HG03520 (cell line): ENCODE measurements around the gene SHISA5.

Experiments
- ATAC-seq: cut with Tn5 transposase; IDR thresholded peaks from one replicate; pipeline ENCODE4 v1.9.1; 2021; ENCODE audit warnings: mild to moderate bottlenecking, moderate library complexity; ENCODE audit not compliant: unreplicated experiment

The SHISA5 gene

DNA sequence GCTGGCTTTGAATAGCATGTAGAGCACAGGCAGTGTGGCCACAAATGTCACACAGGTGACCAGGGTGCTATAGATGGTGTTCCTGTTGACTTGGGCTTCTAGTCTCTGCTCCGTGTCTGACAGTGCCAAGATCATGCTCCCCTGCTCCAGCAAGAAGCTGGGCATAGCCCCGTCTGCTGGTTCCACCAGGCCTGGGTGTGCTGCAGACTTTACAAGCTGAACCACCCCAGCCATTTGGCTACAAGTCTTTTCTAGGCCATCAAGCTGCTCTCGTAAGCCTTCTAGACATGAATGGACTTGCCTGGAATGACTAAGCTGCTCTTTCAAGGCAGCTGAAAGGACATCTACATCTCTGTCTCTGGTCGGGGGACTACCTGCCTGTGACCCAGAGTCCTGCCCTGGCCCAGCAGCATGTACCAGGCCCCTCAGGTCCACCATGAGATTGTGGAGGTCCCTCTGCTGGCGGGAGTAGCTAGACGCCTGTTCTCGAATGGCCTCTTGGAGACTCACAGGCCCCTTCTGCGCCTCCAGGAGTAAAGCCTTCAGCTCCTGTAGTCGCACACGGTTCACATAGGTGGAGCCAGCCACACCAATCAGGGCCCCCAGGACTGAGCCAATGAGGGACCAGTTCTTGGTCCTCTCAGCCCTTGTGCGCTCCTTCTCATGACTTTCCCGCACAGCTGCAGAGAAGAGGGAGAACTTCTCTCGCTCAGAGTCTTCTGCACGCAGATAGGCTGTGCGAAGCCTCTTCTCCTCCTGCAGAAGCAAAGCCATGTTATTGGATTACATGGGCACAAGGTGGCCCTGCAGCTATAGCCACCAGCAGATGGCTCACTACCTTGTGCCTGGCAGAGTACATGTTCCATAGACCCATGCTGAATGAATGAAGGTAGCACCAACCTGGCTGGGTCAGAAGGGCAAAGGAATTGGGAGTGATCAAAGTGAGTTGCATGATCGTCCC lies 71.3 kb downstream of the SHISA5 start:
- ATAC-seq: no peak

DNA sequence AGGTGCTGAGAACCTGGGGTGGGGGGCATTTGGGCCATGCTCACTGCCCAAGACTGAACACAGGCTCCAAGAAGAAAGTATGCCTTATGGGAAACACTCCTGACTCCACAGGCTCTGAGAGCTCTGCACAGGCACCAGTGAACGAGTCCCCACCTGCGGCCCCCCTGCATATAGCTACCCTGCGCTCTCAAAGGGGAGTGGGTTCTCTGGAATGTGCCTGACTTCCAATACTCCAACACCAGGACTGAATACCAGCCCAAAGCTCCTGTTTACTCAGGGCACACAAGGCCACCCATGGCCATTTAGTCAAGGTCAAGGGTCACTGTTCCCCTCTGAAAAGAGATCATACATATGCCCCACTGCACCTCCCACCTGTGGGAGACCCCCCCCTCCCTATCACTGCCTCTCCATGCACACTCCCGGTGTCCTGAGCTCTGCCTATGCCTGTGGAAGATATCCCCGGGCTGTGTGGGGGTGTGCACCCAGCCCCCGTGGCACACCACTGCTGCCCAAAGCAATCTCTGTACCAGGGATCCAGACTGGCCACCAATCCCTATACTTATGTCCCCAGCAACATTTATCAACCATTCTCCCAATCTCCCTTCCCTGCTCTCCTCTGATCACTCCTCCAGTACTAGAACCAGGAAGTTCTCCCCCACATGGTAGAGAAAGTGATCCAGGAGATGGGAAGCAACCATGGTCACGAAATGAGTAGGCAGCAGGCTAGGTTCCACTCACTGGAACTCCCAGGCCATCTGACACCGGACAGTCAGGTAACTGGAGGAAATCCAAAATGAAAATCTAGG lies 72.5 kb downstream of the SHISA5 start:
- ATAC-seq: no peak

DNA sequence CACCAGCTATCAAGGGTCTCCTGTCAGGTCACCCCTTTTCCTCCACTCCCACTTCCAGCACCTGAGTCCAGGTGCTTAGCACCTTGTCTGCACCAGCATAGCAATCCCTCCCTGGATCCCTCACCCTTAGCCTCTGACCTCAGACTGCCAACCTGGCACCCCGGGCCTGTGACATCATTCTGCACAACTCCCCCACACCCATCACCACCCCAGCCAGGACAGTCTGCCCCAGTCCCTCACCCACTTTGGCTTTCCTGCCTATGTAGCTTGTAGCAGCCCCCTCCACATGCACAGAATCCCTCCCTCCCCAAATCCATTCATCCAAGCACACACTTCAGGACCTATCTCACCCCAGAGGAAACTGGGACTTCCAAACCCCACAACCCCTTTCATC lies 73.3 kb downstream of the SHISA5 start:
- no peak for ATAC-seq

DNA sequence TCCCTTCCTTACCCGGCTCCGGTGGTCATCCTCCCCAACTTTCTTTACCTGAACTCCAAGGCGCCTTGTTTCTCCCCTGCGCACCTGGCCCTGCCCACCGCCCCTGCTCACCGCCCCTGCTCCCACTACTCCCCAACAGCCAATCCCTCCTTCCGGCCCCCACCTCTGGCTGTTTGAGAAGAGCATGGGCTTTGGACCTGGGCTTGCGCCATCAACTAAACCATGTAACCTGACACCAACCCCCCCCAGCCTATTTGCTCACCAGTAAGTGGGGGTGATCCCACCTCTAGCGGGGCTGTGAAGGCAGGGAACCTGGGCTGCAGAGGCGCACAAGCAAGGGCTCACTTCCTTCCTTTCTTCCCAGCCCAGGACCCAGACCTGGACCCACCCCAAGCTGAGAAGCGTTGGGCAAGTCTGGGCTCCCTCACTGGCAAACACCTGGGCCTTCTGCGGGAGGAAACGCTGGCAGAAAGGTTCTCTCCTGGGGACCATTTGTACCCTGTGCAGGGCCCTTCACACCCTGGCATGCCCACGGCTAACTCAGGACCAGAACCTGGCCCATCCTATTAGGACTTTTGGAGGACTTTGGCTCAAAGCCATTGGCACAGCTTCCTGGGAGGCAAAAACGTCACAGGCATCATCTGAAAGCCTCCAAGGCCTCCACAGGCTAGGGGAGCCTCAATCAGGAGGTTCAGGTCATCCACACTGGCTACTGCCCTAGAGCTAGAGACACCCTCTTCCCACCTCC lies 73.8 kb downstream of the SHISA5 start, which contains the start of gene PLXNB1:
PLXNB1 (minus strand) TSS at position 127 of the 748 bp plus-strand sequence. CDS start 5,475 bp downstream, outside the sequence.
- no peak for ATAC-seq

DNA sequence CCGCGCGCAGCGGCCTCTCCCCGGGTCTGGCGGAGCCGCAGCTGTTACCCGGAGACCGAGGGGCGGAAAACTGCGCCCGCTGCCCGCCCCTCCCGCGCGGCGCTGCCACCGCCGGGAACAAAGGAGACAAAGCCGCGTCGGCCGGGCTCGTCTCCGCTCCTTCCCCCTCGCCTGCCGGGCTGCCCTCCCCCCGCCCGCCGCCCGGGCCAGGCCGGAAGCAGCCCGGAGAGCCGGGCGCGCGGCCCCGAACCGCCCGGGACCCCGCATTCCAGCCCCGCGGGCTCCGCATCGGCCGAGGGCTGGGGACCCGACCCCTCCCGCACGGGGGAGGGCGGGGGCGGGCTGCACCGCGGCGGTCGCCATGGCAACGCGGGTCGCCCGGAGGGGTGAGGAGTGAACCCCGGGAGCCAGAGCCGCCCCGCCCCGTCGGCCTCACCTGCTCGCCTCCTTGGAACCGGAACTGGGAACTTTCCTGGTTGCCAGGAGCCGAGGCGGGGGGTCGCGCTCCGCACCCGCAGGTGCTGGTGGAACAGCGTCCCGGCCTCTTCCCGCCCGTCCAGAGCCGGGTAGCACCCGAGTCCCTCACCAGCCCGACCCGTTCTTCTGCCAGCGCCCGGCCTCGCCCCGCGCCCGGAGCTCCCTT lies 74.5 kb downstream of the SHISA5 start:
- no peak for ATAC-seq

DNA sequence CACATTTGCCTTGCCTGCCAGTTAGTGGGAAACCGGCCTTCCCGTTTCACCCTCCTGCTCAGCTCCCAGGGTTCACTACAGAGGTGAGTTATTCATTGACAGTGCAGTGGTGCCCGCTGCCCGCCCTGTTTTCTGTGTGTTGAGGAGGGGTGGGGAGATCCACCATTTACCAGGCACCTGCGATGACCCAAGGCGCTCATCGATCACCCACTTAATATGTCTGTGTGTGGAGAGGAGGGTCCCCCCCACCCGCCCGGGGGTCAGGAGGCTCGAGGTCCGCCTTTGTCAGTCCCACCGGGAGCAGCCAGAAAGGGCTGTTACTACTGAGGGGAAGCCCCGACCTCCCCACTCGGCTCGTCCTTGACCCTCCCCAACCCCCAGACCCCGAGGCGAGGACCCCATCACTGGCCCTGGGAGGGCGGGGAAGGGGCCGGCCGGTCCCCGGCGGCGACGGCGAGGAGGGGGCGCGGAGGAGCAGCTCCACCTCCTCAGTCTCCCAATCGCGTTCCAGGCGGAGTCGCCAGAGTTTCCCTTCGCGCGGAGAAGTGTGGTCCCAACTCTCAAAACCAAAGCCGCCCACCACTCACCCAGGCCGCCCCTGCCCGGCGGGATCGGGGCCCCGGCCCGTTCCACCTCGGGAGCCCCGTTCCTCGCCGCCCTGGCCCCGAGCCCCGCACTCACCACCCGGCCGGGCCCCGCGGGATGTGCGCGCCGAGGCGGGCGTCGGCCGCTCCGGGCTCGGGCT lies 75.2 kb downstream of the SHISA5 start:
- no peak for ATAC-seq

DNA sequence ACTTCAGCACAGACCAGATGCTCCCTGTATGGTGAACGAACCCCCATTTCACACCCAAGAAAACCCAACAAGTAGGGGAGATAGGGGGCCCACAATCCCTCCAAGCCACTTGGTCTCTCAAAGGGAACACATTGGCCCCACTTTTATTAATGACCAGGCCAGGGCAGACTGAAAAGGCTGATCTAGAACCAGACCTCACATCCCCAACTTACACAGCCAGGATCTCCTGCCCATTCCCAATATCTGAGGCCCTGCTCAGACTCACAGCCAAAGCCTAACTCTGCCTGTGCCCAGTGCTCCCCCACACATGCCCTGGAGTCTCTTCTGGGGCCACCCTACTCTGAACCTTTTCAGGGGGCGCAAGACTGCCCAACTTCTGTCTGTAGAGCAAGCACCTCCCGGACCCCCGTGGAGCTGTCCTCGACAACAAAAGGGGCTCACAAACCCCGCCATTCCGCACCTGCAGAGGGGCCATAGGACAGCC lies 75.8 kb downstream of the SHISA5 start:
- no peak for ATAC-seq

DNA sequence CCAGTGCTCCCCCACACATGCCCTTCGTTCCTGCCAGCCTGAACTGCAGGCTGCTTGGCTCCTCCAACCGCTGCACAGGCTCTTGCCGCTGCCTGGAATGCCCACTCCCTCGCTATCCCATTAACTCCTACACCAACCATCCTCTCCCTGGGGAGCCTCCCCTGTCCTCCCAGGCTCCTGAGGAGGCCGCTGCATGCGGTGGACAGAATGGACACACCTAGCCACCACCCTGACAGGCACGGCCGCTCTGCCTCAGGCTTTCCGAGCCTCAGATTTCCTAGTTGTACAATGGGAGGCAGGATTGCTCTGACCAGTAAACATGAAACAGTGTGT lies 76.4 kb downstream of the SHISA5 start:
- ATAC-seq: no peak

DNA sequence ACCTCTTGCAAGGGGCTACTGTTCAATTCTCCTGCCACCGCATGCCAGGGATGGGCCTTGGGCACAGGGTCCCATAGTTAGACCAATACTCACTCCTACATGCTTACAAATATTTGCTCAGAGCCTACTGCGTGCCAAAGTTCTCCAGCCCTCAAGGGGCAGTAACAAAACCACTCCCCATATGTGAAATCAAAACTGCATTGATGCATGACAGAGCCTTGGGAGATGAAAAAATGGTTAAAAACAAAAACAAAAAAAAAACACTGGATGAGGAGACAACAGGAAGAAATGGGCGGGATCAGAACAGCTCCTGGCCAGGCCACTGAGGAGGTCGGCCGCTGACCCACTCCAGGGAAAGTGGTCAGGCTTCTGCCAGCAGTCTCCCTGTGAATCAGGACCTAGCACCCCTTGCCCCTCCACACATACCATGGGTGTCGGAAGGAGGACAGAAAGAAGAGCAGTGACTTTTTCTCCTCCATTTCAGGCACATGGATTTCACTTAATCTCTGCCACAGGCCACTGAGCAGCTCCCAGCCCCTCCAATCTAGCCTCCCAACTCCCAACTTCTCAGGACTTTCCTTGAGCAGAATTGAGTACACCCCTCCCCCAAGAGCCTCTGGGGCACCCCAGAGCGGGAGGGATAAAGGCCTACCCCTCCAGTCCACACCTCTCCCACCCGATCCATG lies 76.9 kb downstream of the SHISA5 start:
- no peak for ATAC-seq

DNA sequence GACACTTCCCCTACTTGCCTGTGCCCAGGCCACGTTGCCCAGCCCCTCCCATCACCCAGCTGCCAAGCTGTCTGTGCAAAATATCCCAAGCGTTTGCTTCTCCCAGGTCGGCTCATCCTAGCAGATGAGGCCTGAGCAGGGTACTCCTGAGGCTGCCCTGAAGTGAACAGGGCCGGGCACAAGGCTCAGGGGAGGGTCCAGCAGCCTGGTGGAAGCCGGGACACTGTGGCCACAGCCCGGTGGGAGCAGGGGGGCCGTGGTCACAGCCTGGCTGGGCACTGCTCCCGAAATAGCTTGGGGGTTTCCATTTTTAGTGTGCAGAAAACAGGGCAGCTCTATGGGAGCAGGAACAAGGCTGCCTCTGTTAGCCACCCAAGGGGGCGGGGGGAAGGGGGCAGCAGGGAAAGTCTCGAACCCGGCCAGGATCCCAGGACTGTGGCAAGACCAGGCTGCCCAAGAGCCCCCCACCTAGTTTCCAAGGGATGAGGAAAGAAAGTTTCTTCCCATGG lies 77.5 kb downstream of the SHISA5 start:
- ATAC-seq: no peak

DNA sequence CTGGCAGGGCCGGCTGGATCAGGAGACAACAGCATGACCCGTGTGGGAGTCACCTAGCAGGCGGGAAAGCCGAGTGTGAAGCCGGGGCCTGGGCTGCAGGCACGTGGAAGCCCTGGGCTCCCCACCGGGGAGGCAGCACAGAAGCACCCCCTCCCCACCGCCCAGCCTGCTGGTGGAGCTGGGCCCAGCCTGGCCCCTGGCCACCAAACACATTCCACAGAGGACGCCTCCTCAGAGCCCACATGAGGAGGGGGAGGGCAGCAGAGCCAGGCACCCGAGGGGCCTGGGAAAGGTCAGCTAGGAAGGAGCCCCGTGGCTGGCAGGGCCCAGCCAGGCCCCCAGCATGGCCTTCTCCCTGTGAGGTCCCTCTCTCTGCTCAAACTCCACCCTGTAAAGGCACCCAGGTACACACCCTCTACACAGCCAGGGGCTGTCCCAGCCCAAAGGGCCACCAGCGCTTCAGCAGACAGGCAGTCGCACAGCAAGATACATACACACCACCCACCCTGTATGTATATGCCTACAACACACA lies 78.6 kb downstream of the SHISA5 start:
- ATAC-seq: no peak

DNA sequence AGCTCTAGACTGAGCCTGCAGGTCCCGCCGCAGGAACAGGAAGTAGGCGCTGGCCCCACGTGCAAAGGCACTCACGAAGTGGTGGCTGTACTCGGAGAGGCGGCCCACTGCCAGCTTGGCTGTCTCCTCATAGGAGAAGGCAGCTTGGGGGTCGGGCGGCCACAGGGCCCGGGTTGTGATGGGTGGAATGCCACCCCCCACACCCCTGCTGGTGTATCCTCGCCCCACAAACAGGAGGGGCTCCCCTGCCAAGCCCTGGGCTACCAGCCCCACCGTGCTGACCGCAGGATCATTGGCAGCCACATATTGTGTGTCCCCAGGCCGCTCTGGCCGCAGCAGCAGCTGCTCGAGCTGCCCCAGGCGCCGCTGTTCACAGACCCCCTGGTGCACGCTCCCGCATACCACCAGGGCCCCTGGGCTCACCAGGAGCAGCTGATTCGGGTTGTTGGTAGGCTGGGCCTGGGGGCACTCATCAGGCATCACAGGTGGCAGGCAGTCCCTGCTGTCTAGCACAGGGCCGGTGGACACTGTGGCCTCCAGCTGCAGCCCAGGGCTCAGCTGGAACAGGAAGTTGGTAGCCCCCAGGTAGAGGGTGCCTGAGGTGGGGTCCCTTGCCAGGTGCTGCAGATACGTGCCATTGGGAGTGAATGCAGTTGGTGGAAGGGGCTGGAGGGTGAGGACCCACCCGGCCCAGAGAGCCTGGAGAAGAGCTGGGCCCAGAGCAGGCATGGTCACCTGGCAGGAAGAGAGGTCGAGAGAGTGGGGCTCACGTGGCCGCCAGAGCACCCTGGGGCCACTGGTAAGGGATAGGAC lies 79.9 kb downstream of the SHISA5 start:
- no peak for ATAC-seq

DNA sequence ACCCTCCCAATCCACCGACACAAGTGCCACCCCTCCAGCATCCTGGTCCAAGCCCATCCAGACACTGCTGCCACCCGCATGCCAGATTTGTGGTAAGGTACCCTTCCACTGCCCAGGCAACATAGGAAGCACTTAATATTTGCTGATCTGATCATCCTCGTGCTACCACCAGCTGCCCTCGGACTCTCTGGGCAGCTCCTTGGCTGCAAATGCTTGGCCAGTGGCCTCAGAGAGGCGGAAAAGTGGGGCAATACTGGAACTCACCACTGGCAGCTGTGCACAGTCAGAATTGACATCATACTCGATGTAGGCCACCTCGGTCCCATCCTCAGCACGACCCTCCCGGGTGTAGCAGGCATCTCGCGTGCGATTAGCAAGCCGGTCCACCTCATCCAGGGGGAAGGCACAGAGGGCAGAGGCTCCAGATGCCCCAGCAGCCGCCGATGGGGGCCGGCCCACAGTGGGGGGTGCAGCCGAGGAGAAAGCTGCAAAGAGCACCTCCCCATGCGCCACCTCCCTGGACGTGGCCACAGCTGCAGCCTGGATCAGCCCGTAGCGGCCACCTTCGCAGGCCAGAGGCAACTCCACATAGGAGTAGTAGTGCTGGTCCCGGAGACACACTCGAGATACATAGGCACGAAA lies 80.6 kb downstream of the SHISA5 start:
- ATAC-seq: no peak

DNA sequence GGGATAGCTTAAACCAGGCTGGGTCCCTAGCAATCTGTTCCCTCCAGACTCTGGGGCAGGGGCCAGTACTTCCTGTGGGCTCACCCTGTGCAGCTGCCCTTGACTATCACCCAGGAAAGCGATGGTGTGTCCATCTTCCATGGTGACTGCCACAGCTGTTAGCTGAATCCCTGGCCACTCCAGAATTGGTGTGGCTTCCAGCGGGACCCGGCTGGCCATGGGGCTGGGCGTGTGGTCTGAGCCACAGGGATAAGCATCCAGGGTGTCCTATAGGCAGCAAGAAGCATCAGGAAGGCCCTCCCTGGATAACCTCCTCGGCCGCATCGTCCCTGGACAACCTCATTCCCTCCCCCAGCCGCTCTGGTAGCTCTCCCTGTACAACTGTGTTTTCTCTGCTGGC lies 81.3 kb downstream of the SHISA5 start:
- ATAC-seq: no peak

DNA sequence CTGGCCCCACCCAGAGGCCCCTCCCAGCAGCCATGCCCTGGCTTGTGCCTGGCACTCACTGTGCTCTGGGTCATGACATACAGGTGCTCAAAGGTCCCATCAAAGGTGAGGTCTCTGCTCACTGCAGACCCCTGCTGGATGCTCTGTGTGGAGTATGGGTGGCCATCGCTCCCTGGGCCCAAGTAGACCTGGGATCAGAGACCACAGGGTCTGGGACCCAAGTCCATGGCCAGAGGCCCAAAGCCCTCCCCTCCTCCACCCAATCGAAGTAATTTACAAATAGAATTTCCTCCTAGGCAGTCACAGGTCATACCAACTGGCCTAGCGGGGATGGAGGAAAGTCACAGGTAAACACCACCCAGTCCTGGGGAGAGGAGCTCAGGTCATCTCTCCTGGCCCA lies 81.7 kb downstream of the SHISA5 start:
- no peak for ATAC-seq

DNA sequence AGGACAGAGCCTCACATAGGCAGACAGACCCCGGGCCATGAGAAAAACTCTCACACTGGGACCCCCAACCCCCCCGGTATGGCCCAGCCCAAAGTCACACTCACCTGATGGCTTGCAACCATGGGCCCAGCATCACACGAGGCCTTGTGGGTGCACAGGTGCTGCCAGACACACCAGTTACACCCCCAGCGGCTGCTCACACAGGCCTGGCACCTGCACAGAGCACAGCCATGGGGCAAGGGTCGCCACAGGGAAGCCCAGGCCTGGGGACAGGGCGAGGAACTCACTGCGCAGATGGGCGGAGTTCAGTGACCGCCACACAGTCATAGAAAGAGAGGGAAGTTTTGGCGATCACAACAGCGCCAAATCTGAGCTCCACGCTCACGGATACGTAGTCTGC lies 83.4 kb downstream of the SHISA5 start:
- no peak for ATAC-seq

DNA sequence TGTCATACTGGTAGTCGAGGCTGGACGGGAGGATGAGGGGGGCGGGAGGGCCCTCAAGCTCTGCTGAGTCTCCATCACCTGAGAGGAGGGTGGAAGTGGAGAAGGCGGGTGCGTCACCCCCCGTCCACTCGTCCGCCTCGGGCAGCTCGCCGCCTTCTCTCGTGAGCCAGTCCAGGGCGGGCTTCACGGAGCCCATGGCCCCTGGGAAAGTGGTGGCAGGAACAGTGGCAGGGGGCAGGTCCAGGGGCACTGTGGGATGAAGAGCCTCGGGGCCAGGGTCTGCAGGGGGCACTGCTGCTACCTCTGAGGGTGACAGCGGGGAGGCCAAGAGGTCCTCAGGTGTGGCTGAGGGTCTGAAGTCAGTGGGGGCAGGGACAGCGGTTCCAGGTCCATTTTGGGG lies 84.4 kb downstream of the SHISA5 start:
- ATAC-seq: no peak

DNA sequence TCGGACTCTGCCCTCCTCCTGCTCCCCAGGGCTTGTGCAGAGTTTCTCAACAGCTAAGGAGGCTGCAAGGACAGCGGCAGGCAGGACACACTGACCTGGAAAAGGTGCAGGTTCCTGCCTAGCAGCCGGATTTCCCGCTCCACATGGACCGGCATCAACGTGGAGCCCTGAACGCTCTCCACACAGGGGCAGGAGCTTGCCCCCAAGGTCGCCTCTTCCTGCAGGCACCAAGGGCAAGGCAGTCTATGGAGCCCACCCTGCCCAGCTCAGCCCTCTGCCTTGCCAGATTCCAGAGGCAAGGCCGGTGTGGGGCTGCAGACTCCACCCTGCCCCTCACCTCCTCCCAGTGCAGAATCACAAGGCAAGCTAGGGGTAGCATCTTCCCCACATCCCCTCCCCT lies 84.8 kb downstream of the SHISA5 start:
- no peak for ATAC-seq
